Mesenchymal stem cell (in vitro differentiated cells and primary cell): ENCODE measurements around the gene PIM1.
"Not testable (repeated sequence)": the region's sequence is repeated elsewhere in the genome, so short reads cannot be mapped to it uniquely, and the experiment has no call there.

Source experiments
- DNase-seq: peaks from one replicate; pipeline ENCODE4 v3.0.0-alpha.2; 2013
- H2AFZ ChIP-seq: one replicate; pipeline ENCODE4 v1.6.1; 2013; ENCODE audit warnings: low read depth, mild to moderate bottlenecking, control low read depth, inconsistent platforms, low read length, moderate library complexity
- H2AK5ac ChIP-seq: 2 replicates; pipeline ENCODE4 v1.6.1; 2013; ENCODE audit warnings: low read length, moderate library complexity, mild to moderate bottlenecking, inconsistent platforms; ENCODE audit not compliant: severe bottlenecking
- H2BK120ac ChIP-seq: one replicate; pipeline ENCODE4 v1.6.1; 2013; ENCODE audit warnings: low read depth, mild to moderate bottlenecking, inconsistent platforms, low read length, moderate library complexity
- H2BK12ac ChIP-seq, 2 experiments: one replicate each; pipeline ENCODE4 v1.6.1; 2013; ENCODE audit warnings: inconsistent platforms in 2 of 2, low read length in 2 of 2, mild to moderate bottlenecking in 2 of 2, moderate library complexity in 2 of 2, control low read depth in 1 of 2
- H2BK15ac ChIP-seq: one replicate; pipeline ENCODE4 v1.6.1; 2013; ENCODE audit warnings: mild to moderate bottlenecking, low read depth, inconsistent platforms; ENCODE audit not compliant: poor library complexity, severe bottlenecking
- H2BK5ac ChIP-seq: 2 replicates; pipeline ENCODE4 v1.6.1; 2013; ENCODE audit warnings: low read depth, mild to moderate bottlenecking, low read length, control low read depth, inconsistent platforms; ENCODE audit not compliant: poor library complexity, severe bottlenecking
- H3K14ac ChIP-seq, 2 experiments: one replicate each; pipeline ENCODE4 v1.6.1; 2013; ENCODE audit warnings: inconsistent platforms in 2 of 2, low read length in 2 of 2, control low read depth in 1 of 2, mild to moderate bottlenecking in 1 of 2, moderate library complexity in 1 of 2
- H3K18ac ChIP-seq, 2 experiments: one replicate each; pipeline ENCODE4 v1.6.1; 2013; ENCODE audit warnings: inconsistent platforms in 2 of 2, low read length in 2 of 2, control low read depth in 1 of 2, low read depth in 1 of 2, mild to moderate bottlenecking in 1 of 2
- H3K23ac ChIP-seq, 2 experiments: one replicate each; pipeline ENCODE4 v1.6.1; 2013; ENCODE audit warnings: inconsistent platforms in 2 of 2, low read length in 2 of 2, mild to moderate bottlenecking in 2 of 2, moderate library complexity in 2 of 2, control low read depth in 1 of 2
- H3K27ac ChIP-seq: 2 replicates; pipeline ENCODE4 v1.5.1; 2013; ENCODE audit warnings: mild to moderate bottlenecking, moderate library complexity, low read length, control low read depth, inconsistent platforms; ENCODE audit not compliant: poor library complexity, severe bottlenecking
- H3K27me3 ChIP-seq, 2 experiments: 2 replicates each; pipeline versions ENCODE4 v1.6.1 to v1.7.0; 2013; ENCODE audit warnings: low read length in 2 of 2, mild to moderate bottlenecking in 2 of 2, moderate library complexity in 2 of 2, control low read depth in 1 of 2, inconsistent platforms in 1 of 2; ENCODE audit not compliant: control insufficient read depth in 1 of 2, insufficient read depth in 1 of 2
- H3K36me3 ChIP-seq, 2 experiments: 2 replicates each; pipeline versions ENCODE4 v1.6.1 to v1.7.0; 2013; ENCODE audit warnings: low read length in 2 of 2, control low read depth in 1 of 2, inconsistent platforms in 1 of 2, low read depth in 1 of 2, mild to moderate bottlenecking in 1 of 2; ENCODE audit not compliant: insufficient read depth in 2 of 2, control insufficient read depth in 1 of 2
- H3K4ac ChIP-seq, 2 experiments: one replicate each; pipeline ENCODE4 v1.6.1; 2013; ENCODE audit warnings: inconsistent platforms in 2 of 2, low read length in 2 of 2, mild to moderate bottlenecking in 2 of 2, moderate library complexity in 2 of 2, control low read depth in 1 of 2, low read depth in 1 of 2
- H3K4me1 ChIP-seq: 2 replicates; pipeline ENCODE4 v1.6.1; 2013; ENCODE audit warnings: low read depth, low read length, control low read depth; ENCODE audit not compliant: control insufficient read depth, insufficient read depth
- H3K4me2 ChIP-seq: 2 replicates; pipeline ENCODE4 v1.6.1; 2013; ENCODE audit warnings: low read length, mild to moderate bottlenecking, inconsistent platforms; ENCODE audit not compliant: poor library complexity, severe bottlenecking
- H3K4me3 ChIP-seq, 2 experiments: 2 replicates each; pipeline versions ENCODE4 v1.5.1 to v1.7.0; 2013; ENCODE audit warnings: low read length in 2 of 2, mild to moderate bottlenecking in 2 of 2, control low read depth in 1 of 2, low read depth in 1 of 2; ENCODE audit not compliant: insufficient read depth in 1 of 2
- H3K79me1 ChIP-seq: replicated peaks from 2 replicates; pipeline ENCODE4 v1.6.1; 2013; ENCODE audit warnings: mild to moderate bottlenecking, control low read depth, low read length, inconsistent platforms; ENCODE audit not compliant: poor library complexity, severe bottlenecking
- H3K9ac ChIP-seq: 2 replicates; pipeline ENCODE4 v1.7.0; 2013; ENCODE audit warnings: mild to moderate bottlenecking, low read length, moderate library complexity
- H3K9me3 ChIP-seq: 2 replicates; pipeline ENCODE4 v1.7.0; 2013; ENCODE audit warnings: mild to moderate bottlenecking, low read length; ENCODE audit not compliant: control insufficient read depth
- H4K8ac ChIP-seq: one replicate; pipeline ENCODE4 v1.6.1; 2013; ENCODE audit warnings: inconsistent platforms, mild to moderate bottlenecking, low read length, moderate library complexity
- H4K91ac ChIP-seq: one replicate; pipeline ENCODE4 v1.6.1; 2013; ENCODE audit warnings: mild to moderate bottlenecking, low read length, inconsistent platforms
- WGBS: methylation state at CpG from one replicate; pipeline ENCODE4 v1.1.7; 2013; ENCODE audit warnings: mixed read lengths; 5-methylcytosine and 5-hydroxymethylcytosine counted together

PIM1 gene

DNA sequence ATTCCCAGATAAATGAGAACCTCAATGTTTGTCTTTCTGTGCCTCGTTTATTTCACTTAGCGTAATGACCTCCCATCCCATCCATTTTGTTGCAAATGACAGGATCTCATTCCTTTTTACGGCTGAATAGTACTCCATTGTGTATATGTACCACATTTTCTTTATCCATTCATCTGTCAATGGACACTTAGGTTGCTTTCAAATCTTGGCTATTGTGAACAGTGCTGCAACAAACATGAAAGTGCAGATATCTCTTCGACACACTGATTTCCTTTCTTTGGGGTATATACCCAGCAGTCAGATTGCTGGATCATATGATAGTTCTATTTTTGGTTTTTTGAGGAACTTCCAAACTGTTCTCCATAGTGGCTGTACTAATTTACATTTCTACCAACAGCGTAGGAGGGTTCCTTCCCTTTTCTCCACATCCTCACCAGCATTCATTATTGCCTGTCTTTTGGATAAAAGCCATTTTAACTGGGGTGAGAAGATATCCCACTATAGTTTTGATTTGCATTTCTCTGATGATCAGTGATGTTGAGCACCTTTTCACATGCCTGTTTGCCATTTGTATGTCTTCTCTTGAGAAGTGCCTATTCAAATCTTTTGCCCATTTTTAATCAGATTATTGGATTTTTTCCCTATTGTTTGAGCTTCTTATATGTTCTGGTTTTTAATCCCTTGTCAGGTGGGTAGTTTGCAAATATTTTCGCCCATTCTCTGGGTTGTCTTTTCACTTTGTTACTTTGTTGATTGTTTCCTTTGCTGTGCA is 16.2 kb downstream of the PIM1 start:
- H2BK12ac ChIP-seq, H3K9ac ChIP-seq, H2AFZ ChIP-seq, H3K14ac ChIP-seq, H4K8ac ChIP-seq, H3K27ac ChIP-seq, H3K27me3 ChIP-seq, H3K4ac ChIP-seq, H3K36me3 ChIP-seq, H3K4me2 ChIP-seq, H2AK5ac ChIP-seq, H2BK15ac ChIP-seq, H3K9me3 ChIP-seq, H2BK5ac ChIP-seq, DNase-seq, H3K4me3 ChIP-seq, H3K4me1 ChIP-seq, H2BK120ac ChIP-seq, H3K79me1 ChIP-seq, H4K91ac ChIP-seq, H3K18ac ChIP-seq, H3K23ac ChIP-seq: not testable (repeated sequence)
- WGBS, result 94% methylated on average over 5 of the region's 6 CpGs

DNA sequence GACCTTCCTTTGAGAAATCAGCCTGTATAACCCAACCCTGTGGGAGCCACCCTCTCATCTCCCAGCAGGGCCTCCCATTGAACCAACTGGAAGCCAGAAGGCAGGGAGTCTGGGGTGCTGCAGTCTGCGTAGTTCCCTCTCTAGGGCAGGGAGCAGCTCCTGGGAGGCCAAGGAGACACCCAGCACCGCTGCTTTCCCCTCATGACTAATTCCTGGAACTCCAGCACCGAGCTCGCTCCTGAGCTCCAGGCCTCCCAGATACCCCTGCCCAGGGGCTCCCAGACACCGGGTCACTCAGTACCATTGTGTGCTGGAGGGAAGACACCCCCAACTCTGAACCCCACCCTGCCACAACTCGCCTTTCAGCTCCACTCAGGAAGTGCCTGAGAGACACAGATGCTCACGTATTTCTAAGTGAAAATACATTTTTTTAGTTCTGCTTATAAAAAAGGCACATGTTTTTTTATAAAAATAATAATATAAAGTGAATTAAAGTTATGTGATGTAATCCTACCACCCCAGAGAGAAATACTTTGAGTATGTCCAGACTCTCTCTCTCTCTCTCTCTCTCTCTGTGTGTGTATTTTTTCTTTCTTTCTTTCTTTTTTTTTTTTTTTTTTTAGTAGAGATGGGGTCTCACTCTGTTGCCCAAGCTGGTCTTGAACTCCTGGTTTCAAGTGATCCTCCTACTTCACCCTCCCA is 17.5 kb downstream of the PIM1 start:
- Histone ChIP-seq H3K4ac (peak overlapping the region in 1 of 2 experiments; percentile 24), H3K27ac (no peak overlapping the region), H3K14ac (no peak overlapping the region), H3K36me3 (no peaks in the 10 kb centered on the region), H2AK5ac (no peak overlapping the region), H3K27me3 (no peaks in the 10 kb centered on the region), H2AFZ (no peak overlapping the region), H4K91ac (no peak overlapping the region), H3K23ac (no peak overlapping the region), H3K9ac (no peak overlapping the region), H2BK5ac (no peak overlapping the region), H3K4me2 (no peak overlapping the region), H3K4me1 (no peaks in the 10 kb centered on the region), H3K18ac (no peak overlapping the region), H2BK120ac (peak overlapping the region; percentile 54), H4K8ac (no peak overlapping the region), H2BK12ac (no peak overlapping the region), H3K9me3 (no peaks in the 10 kb centered on the region), H2BK15ac (no peak overlapping the region), H3K79me1 (no peaks in the 10 kb centered on the region), H3K4me3 (no peak overlapping the region)
- WGBS, result 89% methylated on average over 6 of the region's 7 CpGs
- DNase-seq, result no peak

DNA sequence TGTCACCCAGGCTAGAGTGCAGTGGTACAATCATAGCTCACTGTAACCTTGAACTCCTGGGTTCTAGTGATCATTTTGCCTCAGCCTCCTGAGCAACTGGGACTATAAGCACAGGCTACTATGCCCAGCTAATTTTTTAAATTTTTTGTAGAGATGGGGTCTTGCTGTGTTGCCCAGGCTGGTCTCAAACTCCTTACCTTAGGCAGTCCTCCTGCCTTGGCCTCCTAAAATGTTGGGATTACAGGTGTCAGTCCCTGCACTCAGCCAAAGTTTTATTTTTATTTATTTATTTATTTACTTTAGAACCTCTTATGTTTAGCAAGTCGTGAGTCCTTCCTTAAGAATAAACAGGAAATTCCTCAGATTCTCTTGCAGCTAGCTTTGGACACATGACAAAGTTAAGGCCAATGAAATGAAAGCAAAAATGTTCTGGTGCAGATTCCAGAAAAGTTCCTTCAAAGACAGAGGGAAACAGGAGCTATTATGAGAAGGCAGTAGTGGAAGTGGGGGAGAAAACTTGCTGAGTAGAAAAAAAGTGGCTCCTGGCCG is 19.1 kb downstream of the PIM1 start:
- Histone ChIP-seq H2BK12ac (no peak overlapping the region), H3K79me1 (no peaks in the 10 kb centered on the region), H2AFZ (no peak overlapping the region), H3K4me2 (no peak overlapping the region), H2BK5ac (no peak overlapping the region), H3K27me3 (no peaks in the 10 kb centered on the region), H3K23ac (no peak overlapping the region), H2BK120ac (no peak overlapping the region), H3K9ac (no peak overlapping the region), H3K4me1 (no peaks in the 10 kb centered on the region), H3K36me3 (no peaks in the 10 kb centered on the region), H3K4ac (no peak overlapping the region), H3K4me3 (no peak overlapping the region), H2BK15ac (no peak overlapping the region), H3K27ac (no peak overlapping the region), H4K8ac (no peak overlapping the region), H3K14ac (no peak overlapping the region), H4K91ac (no peak overlapping the region), H3K18ac (no peak overlapping the region), H3K9me3 (no peaks in the 10 kb centered on the region), H2AK5ac (no peak overlapping the region)
- 57% methylated on average over 1 of the region's 2 CpGs for WGBS
- DNase-seq, result peak; percentile 57

DNA sequence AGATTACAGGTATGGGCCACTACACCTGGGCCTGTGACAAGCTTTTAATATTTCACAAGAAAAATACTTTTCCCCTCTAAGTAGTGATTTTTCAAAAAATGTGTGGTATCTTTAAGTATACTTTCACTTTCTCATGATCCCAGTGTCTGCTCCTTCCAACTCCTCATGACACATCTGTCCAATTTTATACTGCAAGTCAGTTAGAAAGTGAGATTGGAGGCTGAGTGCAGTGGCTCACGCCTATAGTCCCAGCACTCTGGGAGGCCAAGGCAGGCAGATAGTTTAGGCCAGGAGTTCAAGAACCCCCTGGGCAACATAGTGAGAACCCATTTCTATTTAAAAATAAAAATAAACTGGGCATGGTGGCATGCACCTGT is 20.2 kb downstream of the PIM1 start:
- Histone ChIP-seq H3K4me2 (no peak overlapping the region), H3K4ac (no peak overlapping the region), H3K79me1 (no peaks in the 10 kb centered on the region), H2BK5ac (no peak overlapping the region), H3K36me3 (no peaks in the 10 kb centered on the region), H4K8ac (no peak overlapping the region), H2AFZ (no peak overlapping the region), H3K18ac (no peak overlapping the region), H3K27ac (no peak overlapping the region), H2BK12ac (no peak overlapping the region), H4K91ac (no peak overlapping the region), H3K27me3 (no peaks in the 10 kb centered on the region), H3K9me3 (no peaks in the 10 kb centered on the region), H2AK5ac (no peak overlapping the region), H2BK120ac (no peak overlapping the region), H3K4me3 (no peak overlapping the region), H3K23ac (no peak overlapping the region), H2BK15ac (no peak overlapping the region), H3K9ac (peak overlapping the region; percentile 32), H3K4me1 (no peaks in the 10 kb centered on the region), H3K14ac (no peak overlapping the region)
- peak; percentile 56 for DNase-seq
- WGBS, result 89% methylated on average over 1 of the region's 1 CpG
